HEK293 (cell line): ENCODE data around the gene OGFOD3.
A peak's percentile ranks its signal among the peaks of the same experiment; 100 is the strongest.

ENCODE experiments used
- CTCF ChIA-PET: fragments of 350-600 bp; formaldehyde crosslinking; extraction: SDS; loops from one replicate; lab custom pipeline; 2021; ENCODE audit warnings: antibody characterized with exemption; lab: Yijun Ruan, JAX
- POLR2A ChIA-PET: fragments of 300-600 bp; formaldehyde crosslinking; extraction: SDS; loops from one replicate; lab custom pipeline; 2020; ENCODE audit warnings: antibody characterized with exemption, inconsistent platforms; lab: Yijun Ruan, JAX
- H3K27ac ChIP-seq: fragments of 200-500 bp; sonication (Bioruptor generic); 2 replicates; pipeline ENCODE4 v1.5.1; 2014; ENCODE audit warnings: low read depth, low read length, control low read depth, inconsistent platforms; ENCODE audit errors: extremely low read depth
- H3K36me3 ChIP-seq, 2 experiments: fragments of 200-500 bp in 1 of 2; sonication (Bioruptor generic) in 1 of 2; 1 replicate in 1 of 2; 2 replicates in 1 of 2; pipeline ENCODE4 v1.5.1; 2014 to 2017; ENCODE audit warnings: inconsistent platforms in 2 of 2, low read length in 2 of 2; ENCODE audit not compliant: control insufficient read depth in 2 of 2, insufficient read depth in 1 of 2
- H3K4me1 ChIP-seq: fragments of 200-500 bp; sonication (Bioruptor generic); 2 replicates; pipeline ENCODE4 v1.5.1; 2014; ENCODE audit warnings: mild to moderate bottlenecking, low read length, inconsistent platforms; ENCODE audit not compliant: control insufficient read depth, insufficient read depth
- H3K4me3 ChIP-seq: 2 replicates; pipeline ENCODE4 v1.5.1; 2011; ENCODE audit warnings: low read depth, mild to moderate bottlenecking, control low read depth, low read length, moderate library complexity
- H3K9me3 ChIP-seq: fragments of 200-500 bp; sonication (Bioruptor generic); 2 replicates; pipeline ENCODE4 v1.5.1; 2014; ENCODE audit warnings: low read depth, low read length, inconsistent platforms; ENCODE audit not compliant: control insufficient read depth, insufficient read depth
- ELK4 ChIP-seq: IDR thresholded peaks from 2 replicates; pipeline ENCODE4 v1.6.1; 2011; ENCODE audit warnings: mild to moderate bottlenecking, low read depth, low read length, borderline replicate concordance
- GLIS1 ChIP-seq: fragments of 450-650 bp; formaldehyde crosslinking; IDR thresholded peaks from 2 replicates; pipeline ENCODE4 v1.5.1; 2016; ENCODE audit warnings: missing biosample characterization, missing genetic modification characterization
- HOXD13 ChIP-seq: sonication (generic); formaldehyde crosslinking; IDR thresholded peaks from 2 replicates; pipeline ENCODE4 v1.8.0; 2022; ENCODE audit warnings: missing genetic modification reagents, borderline replicate concordance
- IKZF3 ChIP-seq: fragments of 450-650 bp; IDR thresholded peaks from 2 replicates; pipeline ENCODE4 v1.5.0; 2018; ENCODE audit warnings: missing biosample characterization, mild to moderate bottlenecking, missing genetic modification characterization, moderate library complexity
- INSM2 ChIP-seq: fragments of 450-650 bp; formaldehyde crosslinking; IDR thresholded peaks from 2 replicates; pipeline ENCODE4 v1.5.1; 2016; ENCODE audit warnings: missing biosample characterization, missing genetic modification characterization
- SCRT1 ChIP-seq: fragments of 450-650 bp; formaldehyde crosslinking; IDR thresholded peaks from 2 replicates; pipeline ENCODE4 v1.5.1; 2016; ENCODE audit warnings: missing biosample characterization, missing genetic modification characterization, borderline replicate concordance
- SCRT2 ChIP-seq: fragments of 450-650 bp; formaldehyde crosslinking; IDR thresholded peaks from 2 replicates; pipeline ENCODE4 v1.5.1; 2016; ENCODE audit warnings: missing biosample characterization, missing genetic modification characterization
- ZBTB20 ChIP-seq: fragments of 450-650 bp; formaldehyde crosslinking; IDR thresholded peaks from 2 replicates; pipeline ENCODE4 v1.5.1; 2016; ENCODE audit warnings: missing biosample characterization, missing genetic modification characterization
- ZFP3 ChIP-seq: fragments of 450-650 bp; formaldehyde crosslinking; IDR thresholded peaks from 2 replicates; pipeline ENCODE4 v1.5.1; 2016; ENCODE audit warnings: low read depth, missing biosample characterization, missing genetic modification characterization
- ZNF132 ChIP-seq: fragments of 450-650 bp; formaldehyde crosslinking; IDR thresholded peaks from 2 replicates; pipeline ENCODE4 v1.5.1; 2017; ENCODE audit warnings: missing biosample characterization, missing genetic modification characterization, borderline replicate concordance
- ZNF157 ChIP-seq: fragments of 450-650 bp; formaldehyde crosslinking; IDR thresholded peaks from 2 replicates; pipeline ENCODE4 v1.5.1; 2016; ENCODE audit warnings: missing biosample characterization, missing genetic modification characterization
- ZNF214 ChIP-seq: fragments of 450-650 bp; formaldehyde crosslinking; IDR thresholded peaks from 2 replicates; pipeline ENCODE4 v1.5.1; 2017; ENCODE audit warnings: missing biosample characterization, mild to moderate bottlenecking, missing genetic modification characterization, borderline replicate concordance
- ZNF221 ChIP-seq: fragments of 450-650 bp; formaldehyde crosslinking; IDR thresholded peaks from 2 replicates; pipeline ENCODE4 v1.5.1; 2017; ENCODE audit warnings: missing biosample characterization, missing genetic modification characterization, borderline replicate concordance
- ZNF26 ChIP-seq: fragments of 450-650 bp; formaldehyde crosslinking; IDR thresholded peaks from 2 replicates; pipeline ENCODE4 v1.5.1; 2016; ENCODE audit warnings: missing biosample characterization, missing genetic modification characterization
- ZNF362 ChIP-seq: fragments of 450-650 bp; formaldehyde crosslinking; IDR thresholded peaks from 2 replicates; pipeline ENCODE4 v1.5.1; 2016; ENCODE audit warnings: missing biosample characterization, missing genetic modification characterization
- ZNF426 ChIP-seq: fragments of 450-650 bp; formaldehyde crosslinking; IDR thresholded peaks from 2 replicates; pipeline ENCODE4 v1.5.1; 2017; ENCODE audit warnings: missing biosample characterization, missing genetic modification characterization, mild to moderate bottlenecking, inconsistent platforms, moderate library complexity
- ZNF558 ChIP-seq: fragments of 450-650 bp; formaldehyde crosslinking; IDR thresholded peaks from 2 replicates; pipeline ENCODE4 v1.5.1; 2016; ENCODE audit warnings: missing biosample characterization, missing genetic modification characterization
- ZNF777 ChIP-seq: fragments of 450-650 bp; formaldehyde crosslinking; IDR thresholded peaks from 2 replicates; pipeline ENCODE4 v1.5.1; 2017; ENCODE audit warnings: missing biosample characterization, missing genetic modification characterization, borderline replicate concordance
- ZNF785 ChIP-seq: fragments of 450-650 bp; formaldehyde crosslinking; IDR thresholded peaks from 2 replicates; pipeline ENCODE4 v1.5.1; 2016; ENCODE audit warnings: missing biosample characterization, missing genetic modification characterization
- ZSCAN23 ChIP-seq: fragments of 450-650 bp; formaldehyde crosslinking; IDR thresholded peaks from 2 replicates; pipeline ENCODE4 v1.5.1; 2016; ENCODE audit warnings: missing biosample characterization, missing genetic modification characterization
- TF ChIP-seq, protein P1 (sequence below): fragments of 450-650 bp; formaldehyde crosslinking; IDR thresholded peaks from 2 replicates; pipeline ENCODE4 v1.5.1; 2016; ENCODE audit warnings: missing biosample characterization, missing genetic modification characterization
- TF ChIP-seq, protein P2 (sequence below): fragments of 450-650 bp; formaldehyde crosslinking; IDR thresholded peaks from 2 replicates; pipeline ENCODE4 v1.5.1; 2016; ENCODE audit warnings: missing biosample characterization, missing genetic modification characterization, borderline replicate concordance

Gene OGFOD3

DNA sequence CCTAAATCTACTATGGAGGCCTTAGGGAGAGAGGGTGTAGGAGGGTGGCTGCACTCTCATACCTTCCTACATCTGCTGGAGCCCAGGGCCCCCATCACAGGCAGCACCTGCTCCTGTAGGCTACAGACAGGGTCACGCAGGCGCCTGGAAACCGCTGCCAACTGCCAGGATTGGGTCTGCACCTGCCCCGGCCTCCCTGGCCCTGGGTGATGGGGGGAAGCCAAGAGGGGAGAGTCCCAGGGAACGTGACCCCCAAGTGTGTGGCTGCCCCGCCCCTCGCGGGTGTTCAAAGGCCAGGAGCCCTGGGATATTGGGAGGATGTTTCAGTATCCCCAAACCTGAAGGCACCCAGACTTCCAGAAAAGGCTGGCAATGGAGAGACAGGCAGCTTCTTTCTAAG is 64.9 kb downstream of the OGFOD3 start (continued):
- TF ChIP-seq ZNF221 (tag by site-specific recombination): no peak
- TF ChIP-seq ZNF157 (tag by site-specific recombination): no peak
- TF ChIP-seq ZNF558 (tag by site-specific recombination): no peak
- no peak for TF ChIP-seq ZNF362 (tag by site-specific recombination)
- no peak for TF ChIP-seq IKZF3
- TF ChIP-seq ZNF214: no peak
- TF ChIP-seq HOXD13: no peak
- TF ChIP-seq, protein P1, sequence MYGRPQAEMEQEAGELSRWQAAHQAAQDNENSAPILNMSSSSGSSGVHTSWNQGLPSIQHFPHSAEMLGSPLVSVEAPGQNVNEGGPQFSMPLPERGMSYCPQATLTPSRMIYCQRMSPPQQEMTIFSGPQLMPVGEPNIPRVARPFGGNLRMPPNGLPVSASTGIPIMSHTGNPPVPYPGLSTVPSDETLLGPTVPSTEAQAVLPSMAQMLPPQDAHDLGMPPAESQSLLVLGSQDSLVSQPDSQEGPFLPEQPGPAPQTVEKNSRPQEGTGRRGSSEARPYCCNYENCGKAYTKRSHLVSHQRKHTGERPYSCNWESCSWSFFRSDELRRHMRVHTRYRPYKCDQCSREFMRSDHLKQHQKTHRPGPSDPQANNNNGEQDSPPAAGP (tag by site-specific recombination): no peak

DNA sequence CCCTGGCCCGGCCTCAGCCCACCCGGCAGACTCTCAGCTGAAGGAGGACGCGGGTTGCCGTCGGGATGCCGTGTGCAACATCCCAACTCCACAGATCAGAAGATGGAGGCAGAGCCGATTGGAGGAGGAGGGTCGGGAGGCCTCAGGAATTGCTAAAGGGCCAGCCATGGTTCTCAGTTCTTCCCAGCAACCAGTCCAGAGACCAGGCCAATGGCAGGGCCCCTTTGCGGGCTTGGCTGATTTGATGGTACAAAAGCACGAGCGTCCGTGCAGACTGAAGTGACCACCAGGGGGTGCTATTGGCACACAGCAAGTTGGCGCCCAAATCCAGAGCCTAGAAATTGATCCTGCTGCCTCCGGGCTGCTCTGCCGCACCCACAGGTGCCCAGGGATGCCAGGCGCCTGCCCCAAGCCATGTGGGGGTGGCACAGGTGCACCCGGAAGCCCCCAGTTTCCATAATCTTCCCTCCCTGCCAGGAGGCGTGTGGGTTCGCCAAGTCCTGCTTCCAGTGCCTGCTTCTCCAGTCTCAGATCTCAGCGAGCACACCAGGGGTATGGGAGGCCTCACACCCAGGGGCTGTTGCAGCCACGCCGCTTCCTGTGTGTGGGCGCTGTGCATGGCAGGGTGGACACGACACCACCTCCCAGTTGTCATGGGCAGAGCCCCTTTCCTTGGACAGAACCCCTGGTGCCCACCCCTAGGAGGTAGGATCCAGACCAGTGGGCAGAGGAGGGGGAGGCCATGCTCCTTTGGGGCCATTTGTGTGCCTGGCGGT is 66.5 kb downstream of the OGFOD3 start:
- ChIA-PET POLR2A (no interaction called here), CTCF (interaction anchor here (0.6 to 3.2 kb wide), 28 partner anchors 8 to 841 kb away, joined by 3 to 15 read pairs (median 4); partner anchors contain the start of gene HEXD)
- Histone ChIP-seq H3K36me3 (no peaks in the 10 kb centered on the region), H3K27ac (no peak overlapping the region), H3K4me3 (no peak overlapping the region), H3K9me3 (no peaks in the 10 kb centered on the region), H3K4me1 (no peaks in the 10 kb centered on the region)
- TF ChIP-seq, protein P2, sequence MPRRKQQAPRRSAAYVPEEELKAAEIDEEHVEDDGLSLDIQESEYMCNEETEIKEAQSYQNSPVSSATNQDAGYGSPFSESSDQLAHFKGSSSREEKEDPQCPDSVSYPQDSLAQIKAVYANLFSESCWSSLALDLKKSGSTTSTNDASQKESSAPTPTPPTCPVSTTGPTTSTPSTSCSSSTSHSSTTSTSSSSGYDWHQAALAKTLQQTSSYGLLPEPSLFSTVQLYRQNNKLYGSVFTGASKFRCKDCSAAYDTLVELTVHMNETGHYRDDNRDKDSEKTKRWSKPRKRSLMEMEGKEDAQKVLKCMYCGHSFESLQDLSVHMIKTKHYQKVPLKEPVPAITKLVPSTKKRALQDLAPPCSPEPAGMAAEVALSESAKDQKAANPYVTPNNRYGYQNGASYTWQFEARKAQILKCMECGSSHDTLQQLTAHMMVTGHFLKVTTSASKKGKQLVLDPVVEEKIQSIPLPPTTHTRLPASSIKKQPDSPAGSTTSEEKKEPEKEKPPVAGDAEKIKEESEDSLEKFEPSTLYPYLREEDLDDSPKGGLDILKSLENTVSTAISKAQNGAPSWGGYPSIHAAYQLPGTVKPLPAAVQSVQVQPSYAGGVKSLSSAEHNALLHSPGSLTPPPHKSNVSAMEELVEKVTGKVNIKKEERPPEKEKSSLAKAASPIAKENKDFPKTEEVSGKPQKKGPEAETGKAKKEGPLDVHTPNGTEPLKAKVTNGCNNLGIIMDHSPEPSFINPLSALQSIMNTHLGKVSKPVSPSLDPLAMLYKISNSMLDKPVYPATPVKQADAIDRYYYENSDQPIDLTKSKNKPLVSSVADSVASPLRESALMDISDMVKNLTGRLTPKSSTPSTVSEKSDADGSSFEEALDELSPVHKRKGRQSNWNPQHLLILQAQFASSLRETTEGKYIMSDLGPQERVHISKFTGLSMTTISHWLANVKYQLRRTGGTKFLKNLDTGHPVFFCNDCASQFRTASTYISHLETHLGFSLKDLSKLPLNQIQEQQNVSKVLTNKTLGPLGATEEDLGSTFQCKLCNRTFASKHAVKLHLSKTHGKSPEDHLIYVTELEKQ (tag by site-specific recombination): no peak
- TF ChIP-seq ZFP3 (tag by site-specific recombination): no peak
- no peak for TF ChIP-seq ZSCAN23 (tag by site-specific recombination)
- no peak for TF ChIP-seq ZNF132 (tag by site-specific recombination)
- no peak; the same call in 1 of the 2 replicates for TF ChIP-seq ZNF777
- no peak for TF ChIP-seq INSM2 (tag by site-specific recombination)
- TF ChIP-seq ZNF785 (tag by site-specific recombination): no peak
- TF ChIP-seq SCRT1 (tag by site-specific recombination): peak; percentile 95
- no peak for TF ChIP-seq ZNF26 (tag by site-specific recombination)
- TF ChIP-seq GLIS1 (tag by site-specific recombination): no peak
- peak; percentile 94 for TF ChIP-seq SCRT2 (tag by site-specific recombination)
- TF ChIP-seq ZBTB20 (tag by site-specific recombination): no peak
- TF ChIP-seq ELK4: no peak
- no peak for TF ChIP-seq ZNF426 (tag by site-specific recombination)
